PC-3 (cell line): ENCODE data around the gene PRIM2. TPM values are rescaled to one million over a fixed set of nuclear protein-coding genes. Genes with fewer than 3 reads are reported as not detected.

Source experiments
- ATAC-seq: fragments of 200-7000 bp; cut with Tn5 transposase; 2 replicates; pipeline ENCODE4 v1.9.1; 2020; ENCODE audit warnings: mild to moderate bottlenecking, moderate library complexity
- BruUV-seq: library from RNA; stranded (reverse); fragments of 400-500 nt; replicated peaks from 2 replicates; lab custom pipeline; 2021; lab: Mats Ljungman, UMichigan
- CTCF ChIA-PET: fragments of 300-600 bp; sonication (Branson Sonifier 250); formaldehyde crosslinking; loops from one replicate; lab custom pipeline; 2022; ENCODE audit warnings: antibody characterized with exemption; lab: Charles Lee
- POLR2A ChIA-PET: fragments of 300-600 bp; sonication (Branson Sonifier 250); formaldehyde crosslinking; loops from one replicate; lab custom pipeline; 2022; ENCODE audit warnings: antibody characterized with exemption; ENCODE audit not compliant: unreplicated experiment; lab: Charles Lee
- DNase-seq: peaks from one replicate; pipeline ENCODE4 v3.0.0-alpha.2; 2015
- H2AFZ ChIP-seq: fragments of 300-600 bp; sonication (generic); 2 replicates; pipeline ENCODE4 v1.6.0; 2016; ENCODE audit warnings: antibody characterized with exemption, low read length
- H3F3A ChIP-seq: fragments of 300-600 bp; sonication (generic); one replicate; pipeline ENCODE4 v1.6.0; 2017; ENCODE audit warnings: antibody characterized with exemption, low read length, control low read depth, mild to moderate bottlenecking; ENCODE audit not compliant: unreplicated experiment
- H3K27ac ChIP-seq: fragments of 300-600 bp; sonication (generic); 2 replicates; pipeline ENCODE4 v1.5.1; 2016; ENCODE audit warnings: mild to moderate bottlenecking, low read length
- H3K27me3 ChIP-seq: fragments of 300-600 bp; sonication (generic); 2 replicates; pipeline ENCODE4 v1.6.1; 2016; ENCODE audit warnings: low read length, mixed read lengths
- H3K36me3 ChIP-seq: fragments of 300-600 bp; sonication (generic); 2 replicates; pipeline ENCODE4 v1.6.1; 2016; ENCODE audit warnings: low read depth, mixed run types, low read length, mixed read lengths
- H3K4me1 ChIP-seq: fragments of 300-600 bp; sonication (generic); 2 replicates; pipeline ENCODE4 v1.5.1; 2016; ENCODE audit warnings: low read length; ENCODE audit not compliant: insufficient read depth
- H3K4me2 ChIP-seq: fragments of 300-600 bp; sonication (generic); 2 replicates; pipeline ENCODE4 v1.6.0; 2016; ENCODE audit warnings: low read length
- H3K4me3 ChIP-seq: fragments of 300-600 bp; sonication (generic); 2 replicates; pipeline ENCODE4 v1.5.1; 2016; ENCODE audit warnings: mild to moderate bottlenecking, low read length, mixed read lengths
- H3K79me2 ChIP-seq: fragments of 300-600 bp; sonication (generic); 2 replicates; pipeline ENCODE4 v1.6.1; 2017; ENCODE audit warnings: low read length, mixed read lengths
- H3K9ac ChIP-seq: fragments of 300-600 bp; sonication (generic); 2 replicates; pipeline ENCODE4 v1.6.0; 2016; ENCODE audit warnings: mild to moderate bottlenecking, low read length
- H3K9me2 ChIP-seq: fragments of 300-600 bp; sonication (generic); replicated peaks from 2 replicates; pipeline ENCODE4 v1.6.1; 2016; ENCODE audit warnings: mixed run types, low read length, mixed read lengths
- H3K9me3 ChIP-seq: fragments of 300-600 bp; sonication (generic); 2 replicates; pipeline ENCODE4 v1.6.1; 2016; ENCODE audit warnings: low read length, mixed read lengths
- H4K20me1 ChIP-seq: fragments of 300-600 bp; sonication (generic); 2 replicates; pipeline ENCODE4 v1.6.1; 2016; ENCODE audit warnings: low read length, mixed read lengths
- EZH2 ChIP-seq: fragments of 300-600 bp; sonication (generic); IDR thresholded peaks from one replicate; pipeline ENCODE4 v1.6.1; 2017; ENCODE audit warnings: antibody characterized with exemption, mild to moderate bottlenecking, low read length; ENCODE audit not compliant: unreplicated experiment
- EZH2phosphoT487 ChIP-seq: fragments of 300-600 bp; sonication (generic); IDR thresholded peaks from 2 replicates; pipeline ENCODE4 v1.6.1; 2018; ENCODE audit warnings: mild to moderate bottlenecking, antibody characterized with exemption, low read length, borderline replicate concordance
- intact Hi-C: fragments of 100-400 bp; cut with micrococcal nuclease; formaldehyde crosslinking; loops from 2 replicates; pipeline ENCODE4 v1.9.0; 2023
- total RNA-seq: library from RNA; depleted of rRNA; stranded (reverse); fragments of >200 nt; gene quantifications from 2 replicates; pipeline ENCODE4 v1.2.3, GENCODE V29; 2014
- TF ChIP-seq, protein P1 (sequence below): fragments of 300-600 bp; sonication (generic); conservative IDR thresholded peaks from 2 replicates; pipeline ENCODE4 v1.5.1; 2017; ENCODE audit warnings: antibody characterized with exemption, low read depth, mild to moderate bottlenecking, low read length

The PRIM2 gene
- total RNA-seq, 1 experiment from 2014 or later: 48.4 TPM

DNA sequence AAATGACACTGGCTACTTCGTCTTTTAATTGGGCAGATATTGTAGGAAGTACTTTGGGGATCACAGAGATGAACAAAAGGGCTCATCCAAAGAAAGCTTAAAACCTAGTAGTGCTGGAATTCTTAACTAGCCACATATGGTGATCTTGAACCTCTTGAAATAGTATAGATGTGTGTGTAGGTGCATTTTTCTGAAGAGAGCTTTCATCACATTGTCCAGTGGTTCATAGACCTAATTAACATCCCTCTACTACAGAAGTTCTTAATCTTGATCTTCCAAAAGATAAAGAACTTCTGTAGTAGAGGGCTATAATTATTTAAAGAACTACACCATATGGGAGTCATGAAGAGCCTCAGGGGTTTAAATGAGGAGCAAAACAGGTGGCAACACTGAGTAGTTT lies 2.3 kb upstream of the PRIM2 start:
- no peaks in the 10 kb centered on the region for H3K27me3 ChIP-seq
- POLR2A ChIA-PET: no interaction called here
- H3K4me2 ChIP-seq: 0 out of 2 replicates have a peak overlapping the region, but pooled peaks have one; percentile 72
- peaks cover 26% of the 10 kb centered on the region for H3K79me2 ChIP-seq
- no peak overlapping the region for H2AFZ ChIP-seq
- H3K36me3 ChIP-seq: peaks cover 1% of the 10 kb centered on the region
- no peak overlapping the region for H3K4me3 ChIP-seq
- CTCF ChIA-PET: interaction anchor here (1.5 to 2.2 kb wide), 3 partner anchors 47 to 360 kb away, joined by 6 to 13 read pairs (median 8); partner anchors contain the start of gene BEND6
- no peak overlapping the region for H3K9ac ChIP-seq
- intact Hi-C loops: loop anchor here (5.0 to 10.0 kb wide), 3 partner anchors 228 to 363 kb away; no protein-coding TSS in a partner anchor
- H3F3A ChIP-seq: no peaks in the 10 kb centered on the region
- no peak for DNase-seq
- TF ChIP-seq, protein P1, sequence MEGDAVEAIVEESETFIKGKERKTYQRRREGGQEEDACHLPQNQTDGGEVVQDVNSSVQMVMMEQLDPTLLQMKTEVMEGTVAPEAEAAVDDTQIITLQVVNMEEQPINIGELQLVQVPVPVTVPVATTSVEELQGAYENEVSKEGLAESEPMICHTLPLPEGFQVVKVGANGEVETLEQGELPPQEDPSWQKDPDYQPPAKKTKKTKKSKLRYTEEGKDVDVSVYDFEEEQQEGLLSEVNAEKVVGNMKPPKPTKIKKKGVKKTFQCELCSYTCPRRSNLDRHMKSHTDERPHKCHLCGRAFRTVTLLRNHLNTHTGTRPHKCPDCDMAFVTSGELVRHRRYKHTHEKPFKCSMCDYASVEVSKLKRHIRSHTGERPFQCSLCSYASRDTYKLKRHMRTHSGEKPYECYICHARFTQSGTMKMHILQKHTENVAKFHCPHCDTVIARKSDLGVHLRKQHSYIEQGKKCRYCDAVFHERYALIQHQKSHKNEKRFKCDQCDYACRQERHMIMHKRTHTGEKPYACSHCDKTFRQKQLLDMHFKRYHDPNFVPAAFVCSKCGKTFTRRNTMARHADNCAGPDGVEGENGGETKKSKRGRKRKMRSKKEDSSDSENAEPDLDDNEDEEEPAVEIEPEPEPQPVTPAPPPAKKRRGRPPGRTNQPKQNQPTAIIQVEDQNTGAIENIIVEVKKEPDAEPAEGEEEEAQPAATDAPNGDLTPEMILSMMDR: no peak
- TF ChIP-seq EZH2phosphoT487: no peak
- TF ChIP-seq EZH2: no peak
- no peaks in the 10 kb centered on the region for H3K9me2 ChIP-seq
- H3K27ac ChIP-seq: no peak overlapping the region; the same call in 1 of the 2 replicates
- no TSS peak for BruUV-seq
- peaks cover 52% of the 10 kb centered on the region for H3K4me1 ChIP-seq
- H3K9me3 ChIP-seq: no peaks in the 10 kb centered on the region
- H4K20me1 ChIP-seq: no peaks in the 10 kb centered on the region
- no peak for ATAC-seq

DNA sequence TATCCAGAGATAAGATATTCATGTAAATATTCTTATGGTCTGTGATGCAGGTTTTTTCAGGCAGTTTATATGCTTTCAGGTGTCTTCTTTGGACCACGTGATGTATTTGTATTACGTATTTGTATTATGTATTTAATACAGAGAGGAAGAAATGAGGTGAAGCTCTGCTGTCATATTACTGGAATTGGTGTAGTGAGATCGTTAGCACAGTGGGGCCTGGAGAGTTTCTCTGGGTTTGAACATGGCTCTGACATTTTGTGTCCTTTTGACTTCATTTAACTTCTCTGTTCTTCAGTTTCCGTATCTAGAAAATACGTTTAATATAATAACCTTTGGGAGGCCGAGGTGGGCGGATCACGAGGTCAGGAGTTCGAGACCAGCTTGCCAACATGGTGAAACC lies 1.6 kb upstream of the PRIM2 start:
- CTCF ChIA-PET: interaction anchor here (1.1 to 1.9 kb wide), 3 partner anchors 48 to 224 kb away, joined by 3 to 10 read pairs (median 8); no protein-coding TSS in a partner anchor
- TF ChIP-seq EZH2: no peak
- TF ChIP-seq, protein P1: no peak
- TF ChIP-seq EZH2phosphoT487: no peak
- peaks cover 9% of the 10 kb centered on the region for H3K36me3 ChIP-seq
- no peaks in the 10 kb centered on the region for H4K20me1 ChIP-seq
- peaks cover 52% of the 10 kb centered on the region for H3K4me1 ChIP-seq
- H3F3A ChIP-seq: no peaks in the 10 kb centered on the region
- peaks cover 29% of the 10 kb centered on the region for H3K79me2 ChIP-seq
- BruUV-seq: no TSS peak
- H2AFZ ChIP-seq: no peak overlapping the region; the same call in 1 of the 2 replicates
- POLR2A ChIA-PET: interaction anchor here (0.6 kb wide), 1 partner anchor 302 kb away, joined by 7 read pairs; no protein-coding TSS in a partner anchor
- DNase-seq: no peak
- H3K9me2 ChIP-seq: no peaks in the 10 kb centered on the region
- peak overlapping the region; percentile 97; the same call in 1 of the 2 replicates for H3K4me2 ChIP-seq
- H3K27ac ChIP-seq: no peak overlapping the region
- ATAC-seq: no peak
- H3K27me3 ChIP-seq: no peaks in the 10 kb centered on the region
- intact Hi-C loops: loop anchor here (1.0 to 10.0 kb wide), 7 partner anchors 48 to 412 kb away; no protein-coding TSS in a partner anchor
- no peak overlapping the region for H3K9ac ChIP-seq
- H3K9me3 ChIP-seq: no peaks in the 10 kb centered on the region
- no peak overlapping the region for H3K4me3 ChIP-seq

DNA sequence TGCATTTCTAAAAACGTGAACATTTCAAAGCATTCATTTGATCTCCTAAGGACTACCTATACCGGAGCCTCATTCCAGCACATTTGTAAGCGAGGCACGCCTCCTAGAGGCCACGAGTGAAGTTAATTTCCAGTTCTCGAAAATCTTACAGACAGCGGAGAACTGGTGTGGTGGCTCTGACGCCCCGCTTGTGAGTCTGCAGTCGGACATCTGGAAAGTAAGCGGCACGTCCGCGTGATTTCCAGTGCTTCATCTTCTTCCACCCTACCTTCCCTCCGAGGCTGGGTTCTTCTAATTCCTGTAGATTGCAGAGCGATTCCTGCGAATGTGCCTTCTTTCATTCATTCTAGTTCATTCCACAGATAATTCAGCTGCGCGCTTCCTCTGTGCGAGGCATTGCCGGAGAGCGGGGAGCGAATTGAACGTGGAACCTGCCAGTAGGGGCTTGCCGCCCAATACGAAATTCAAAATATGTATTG lies 810 bp upstream of the PRIM2 start:
- Histone ChIP-seq H3K36me3 (peaks cover 15% of the 10 kb centered on the region), H3K4me3 (peak overlapping the region; percentile 95), H2AFZ (peak overlapping the region; percentile 99), H3K27me3 (no peaks in the 10 kb centered on the region), H3K4me2 (peak overlapping the region; percentile 97), H3F3A (no peaks in the 10 kb centered on the region), H3K9ac (peak overlapping the region; percentile 89), H3K9me2 (no peaks in the 10 kb centered on the region), H3K9me3 (no peaks in the 10 kb centered on the region), H3K79me2 (peaks cover 29% of the 10 kb centered on the region), H3K27ac (peak overlapping the region; percentile 43), H4K20me1 (no peaks in the 10 kb centered on the region), H3K4me1 (peaks cover 52% of the 10 kb centered on the region)
- ChIA-PET POLR2A (interaction anchor here (0.6 kb wide), 1 partner anchor 303 kb away, joined by 7 read pairs; no protein-coding TSS in a partner anchor), CTCF (interaction anchor here (1.1 to 1.9 kb wide), 4 partner anchors 49 to 224 kb away, joined by 3 to 10 read pairs (median 6); no protein-coding TSS in a partner anchor)
- TF ChIP-seq, protein P1: peak; percentile 92
- no peak for TF ChIP-seq EZH2phosphoT487
- TF ChIP-seq EZH2: no peak
- no TSS peak for BruUV-seq
- ATAC-seq (peak; percentile 65), DNase-seq (peak; percentile 96)
- intact Hi-C loops: loop anchor here (1.0 to 10.0 kb wide), 7 partner anchors 48 to 412 kb away; no protein-coding TSS in a partner anchor
